Type B pancreatic cell (in vitro differentiated cells): ENCODE measurements around the gene PSG1. TPM values are rescaled to one million over a fixed set of nuclear protein-coding genes. Genes with fewer than 3 reads are reported as not detected.
"Not testable (repeated sequence)": the region's sequence is repeated elsewhere in the genome, so short reads cannot be mapped to it uniquely, and the experiment has no call there.

ENCODE experiments used
- DNase-seq: peaks from one replicate; pipeline ENCODE4 v3.0.0; 2021; ENCODE audit warnings: mixed read lengths; ENCODE audit not compliant: unreplicated experiment; ENCODE audit errors: extremely low spot score
- H3K27ac Mint-ChIP-seq: 2 replicates; pipeline ENCODE4 v1.8.0; 2021; ENCODE audit warnings: mild to moderate bottlenecking, mixed read lengths
- H3K27me3 Mint-ChIP-seq: 2 replicates; pipeline ENCODE4 v1.8.0; 2021; ENCODE audit warnings: mixed read lengths
- H3K36me3 Mint-ChIP-seq: 2 replicates; pipeline ENCODE4 v1.8.0; 2021; ENCODE audit warnings: mixed read lengths
- H3K4me1 Mint-ChIP-seq: one replicate; pipeline ENCODE4 v1.8.0; 2021; ENCODE audit warnings: mixed read lengths; ENCODE audit not compliant: unreplicated experiment
- H3K4me3 Mint-ChIP-seq: 2 replicates; pipeline ENCODE4 v1.8.0; 2021; ENCODE audit warnings: mild to moderate bottlenecking, mixed read lengths
- H3K9me3 Mint-ChIP-seq: 2 replicates; pipeline ENCODE4 v1.8.0; 2021; ENCODE audit warnings: mixed read lengths
- total RNA-seq: library from RNA; stranded (reverse); gene quantifications from 2 replicates; pipeline ENCODE4 v1.2.1, GENCODE V29; 2021; ENCODE audit warnings: low replicate concordance

Gene PSG1
- total RNA-seq, 1 donor from 2014 or later: not detected

DNA sequence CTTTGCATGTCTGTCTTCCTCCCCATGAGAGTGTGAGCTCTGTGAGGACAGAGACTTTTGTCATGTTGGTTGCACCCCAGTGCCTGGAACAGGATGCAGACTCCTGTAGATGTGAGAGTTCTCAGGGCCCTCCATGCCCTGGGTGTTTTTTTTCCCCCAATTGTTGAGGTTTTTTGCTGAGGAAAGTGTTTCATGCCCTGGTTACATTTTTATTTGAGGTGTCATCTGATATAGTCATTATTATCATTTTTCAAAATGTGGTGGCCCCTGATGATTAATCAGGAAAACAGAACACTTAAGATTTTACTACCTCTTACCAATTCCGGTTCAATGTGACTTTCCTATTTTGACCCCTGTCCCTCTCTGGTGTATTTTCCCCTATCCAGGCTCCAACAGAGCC lies 37.4 kb upstream of the PSG1 start:
- not testable (repeated sequence) for H3K36me3 Mint-ChIP-seq, H3K9me3 Mint-ChIP-seq, H3K4me1 Mint-ChIP-seq

GRCh38 chr19:42913516-42913915 lies 34.0 kb upstream of the PSG1 start:
- H3K9me3 Mint-ChIP-seq, H3K4me1 Mint-ChIP-seq, H3K27ac Mint-ChIP-seq, H3K4me3 Mint-ChIP-seq, H3K27me3 Mint-ChIP-seq, H3K36me3 Mint-ChIP-seq, DNase-seq: not testable (repeated sequence)

More for the DNA sequence above, 37.4 kb upstream of the PSG1 start:
- H3K27me3 Mint-ChIP-seq, DNase-seq, H3K4me3 Mint-ChIP-seq, H3K27ac Mint-ChIP-seq: not testable (repeated sequence)

- H3K4me3 Mint-ChIP-seq, H3K27ac Mint-ChIP-seq, H3K36me3 Mint-ChIP-seq, H3K4me1 Mint-ChIP-seq, H3K27me3 Mint-ChIP-seq, H3K9me3 Mint-ChIP-seq, DNase-seq: not testable (repeated sequence)
These were observed 33.4 kb upstream of the PSG1 start for GRCh38 chr19:42912941-42913340.

DNA sequence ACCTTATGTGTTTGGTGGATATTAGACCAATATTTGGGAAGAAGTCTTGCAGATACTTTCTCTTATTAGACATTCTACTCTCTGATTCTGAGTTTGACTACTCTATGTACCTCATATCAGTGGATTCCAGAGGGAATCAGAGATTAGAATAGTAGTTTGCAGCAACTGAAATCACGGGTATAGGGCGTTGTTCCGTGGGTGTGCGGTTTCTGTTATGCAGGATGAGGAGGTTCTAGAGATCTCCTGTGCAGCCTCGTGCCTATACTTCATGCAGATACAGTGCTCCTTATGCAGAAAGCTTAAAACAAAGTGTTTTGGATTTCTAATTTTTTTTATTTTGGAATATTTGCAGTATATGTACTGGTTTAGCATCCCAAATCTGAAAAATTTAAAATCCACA lies 32.2 kb upstream of the PSG1 start:
- H3K27ac Mint-ChIP-seq, H3K4me1 Mint-ChIP-seq, H3K27me3 Mint-ChIP-seq, DNase-seq, H3K4me3 Mint-ChIP-seq, H3K36me3 Mint-ChIP-seq, H3K9me3 Mint-ChIP-seq: not testable (repeated sequence)

DNA sequence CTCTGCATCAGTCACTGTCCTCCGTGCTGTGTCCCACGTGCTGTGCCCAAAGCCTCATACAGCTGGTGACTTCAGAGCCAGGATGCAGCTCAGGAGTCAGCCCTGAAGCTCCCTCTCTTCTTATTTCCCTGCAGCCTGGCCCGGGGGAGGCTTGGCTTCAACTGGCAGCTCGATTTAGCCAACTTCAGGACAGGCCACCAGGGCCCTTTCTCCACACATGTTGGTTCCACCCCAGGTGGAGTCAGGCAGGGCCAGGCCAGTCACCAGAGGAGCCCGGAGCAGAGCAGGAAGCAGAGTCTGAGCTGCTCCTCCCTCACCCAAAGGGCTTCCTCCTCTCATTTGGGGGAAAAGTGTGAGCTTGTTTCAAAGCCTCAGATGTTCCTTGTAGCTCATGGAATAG lies 26.6 kb upstream of the PSG1 start:
- not testable (repeated sequence) for H3K9me3 Mint-ChIP-seq, DNase-seq, H3K36me3 Mint-ChIP-seq, H3K27me3 Mint-ChIP-seq, H3K4me1 Mint-ChIP-seq, H3K27ac Mint-ChIP-seq, H3K4me3 Mint-ChIP-seq

GRCh38 chr19:42900561-42900960 lies 21.0 kb upstream of the PSG1 start:
- not testable (repeated sequence) for DNase-seq, H3K9me3 Mint-ChIP-seq, H3K36me3 Mint-ChIP-seq, H3K4me3 Mint-ChIP-seq, H3K27me3 Mint-ChIP-seq, H3K27ac Mint-ChIP-seq, H3K4me1 Mint-ChIP-seq

DNA sequence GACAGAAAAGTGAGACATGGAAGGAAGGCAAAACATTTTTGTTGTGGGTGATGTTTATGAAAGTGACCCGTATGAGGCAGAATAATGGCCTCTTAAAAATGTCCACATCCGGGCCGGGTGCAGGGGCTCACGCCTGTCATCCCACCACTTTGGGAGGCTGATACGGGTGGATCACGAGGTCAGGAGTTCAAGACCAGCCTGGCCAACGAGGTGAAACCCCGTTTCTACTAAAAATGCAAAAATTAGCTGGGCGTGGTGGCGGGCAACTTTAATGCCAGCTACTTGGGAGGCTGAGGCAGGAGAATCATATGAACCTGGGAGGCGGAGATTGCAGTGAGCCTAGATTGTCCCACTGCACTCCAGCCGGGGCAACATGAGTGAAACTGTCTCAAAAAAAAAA lies 20.2 kb upstream of the PSG1 start:
- H3K9me3 Mint-ChIP-seq, H3K36me3 Mint-ChIP-seq, H3K4me3 Mint-ChIP-seq: not testable (repeated sequence)

GRCh38 chr19:42899110-42899509 lies 19.6 kb upstream of the PSG1 start:
- not testable (repeated sequence) for H3K4me1 Mint-ChIP-seq, DNase-seq, H3K27ac Mint-ChIP-seq, H3K9me3 Mint-ChIP-seq, H3K36me3 Mint-ChIP-seq, H3K4me3 Mint-ChIP-seq, H3K27me3 Mint-ChIP-seq

More for the DNA sequence above, 20.2 kb upstream of the PSG1 start:
- DNase-seq, H3K27ac Mint-ChIP-seq, H3K4me1 Mint-ChIP-seq, H3K27me3 Mint-ChIP-seq: not testable (repeated sequence)

- not testable (repeated sequence) for H3K27me3 Mint-ChIP-seq, H3K4me3 Mint-ChIP-seq, H3K36me3 Mint-ChIP-seq, H3K4me1 Mint-ChIP-seq, H3K9me3 Mint-ChIP-seq, H3K27ac Mint-ChIP-seq, DNase-seq
These were observed 19.1 kb upstream of the PSG1 start for GRCh38 chr19:42898656-42899055.

GRCh38 chr19:42897729-42898128 lies 18.2 kb upstream of the PSG1 start:
- H3K27ac Mint-ChIP-seq, H3K9me3 Mint-ChIP-seq, H3K4me1 Mint-ChIP-seq, H3K4me3 Mint-ChIP-seq, H3K27me3 Mint-ChIP-seq, DNase-seq, H3K36me3 Mint-ChIP-seq: not testable (repeated sequence)

DNA sequence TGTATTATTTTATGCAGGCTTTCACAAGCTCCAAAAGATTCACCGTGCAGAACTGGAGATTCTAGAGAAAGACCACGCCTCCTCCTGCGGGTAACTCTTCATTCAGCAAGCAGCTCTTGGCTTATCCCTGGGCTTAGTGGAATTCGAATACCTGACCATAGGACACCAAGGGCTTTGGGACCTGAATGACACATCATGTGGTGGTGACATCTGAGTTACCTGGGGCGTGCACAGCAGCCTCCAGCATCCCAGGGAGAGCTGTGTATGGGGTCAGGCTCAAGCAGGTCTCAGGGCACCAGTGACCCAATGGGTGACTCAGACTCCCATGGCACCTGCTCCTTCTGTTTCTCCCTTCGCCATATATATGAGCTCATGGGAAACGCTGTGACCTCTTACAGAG lies 10.9 kb upstream of the PSG1 start:
- H3K27ac Mint-ChIP-seq, H3K4me3 Mint-ChIP-seq, H3K4me1 Mint-ChIP-seq, DNase-seq, H3K36me3 Mint-ChIP-seq, H3K27me3 Mint-ChIP-seq, H3K9me3 Mint-ChIP-seq: not testable (repeated sequence)

DNA sequence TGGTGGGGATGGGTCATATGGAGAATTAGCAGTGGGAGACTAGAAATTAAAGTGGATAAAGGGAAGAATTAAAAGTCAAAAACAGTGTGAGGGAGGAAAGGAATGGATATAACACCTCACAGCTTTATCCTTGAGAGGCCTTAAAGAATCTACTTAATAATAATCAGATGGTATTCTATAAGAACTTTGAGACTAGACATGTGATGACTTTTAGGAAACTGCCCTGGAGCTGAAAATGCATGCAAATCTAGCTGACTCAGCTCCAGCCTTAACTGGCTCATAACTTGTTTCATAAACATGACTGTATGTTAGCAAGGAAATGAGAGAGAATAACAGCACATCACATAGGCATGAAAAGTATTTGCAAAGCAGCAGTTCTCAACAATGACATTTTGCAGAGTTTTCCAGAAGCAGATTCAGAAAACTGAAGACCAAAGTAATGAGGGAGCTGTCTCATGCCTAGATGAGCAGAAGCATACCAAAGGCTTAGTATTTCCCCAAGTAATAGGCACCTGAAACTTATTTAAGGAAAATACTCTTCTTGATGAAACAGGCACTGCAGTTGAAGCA lies 8.4 kb upstream of the PSG1 start:
- peaks cover 11% of the 10 kb centered on the region for H3K9me3 Mint-ChIP-seq
- H3K4me1 Mint-ChIP-seq, H3K27me3 Mint-ChIP-seq, DNase-seq, H3K36me3 Mint-ChIP-seq, H3K4me3 Mint-ChIP-seq, H3K27ac Mint-ChIP-seq: not testable (repeated sequence)

- H3K27me3 Mint-ChIP-seq, H3K27ac Mint-ChIP-seq, H3K4me1 Mint-ChIP-seq, H3K9me3 Mint-ChIP-seq, H3K36me3 Mint-ChIP-seq, H3K4me3 Mint-ChIP-seq, DNase-seq: not testable (repeated sequence)
These were observed 3.2 kb upstream of the PSG1 start for GRCh38 chr19:42882730-42883129.

GRCh38 chr19:42882010-42882409 lies 2.5 kb upstream of the PSG1 start:
- H3K27me3 Mint-ChIP-seq, H3K27ac Mint-ChIP-seq, DNase-seq, H3K9me3 Mint-ChIP-seq, H3K4me1 Mint-ChIP-seq, H3K36me3 Mint-ChIP-seq, H3K4me3 Mint-ChIP-seq: not testable (repeated sequence)
